HepG2 (cell line): ENCODE data around the gene STOML2. TPM values are rescaled to one million over a fixed set of nuclear protein-coding genes. Genes with fewer than 3 reads are reported as not detected.

ENCODE experiments used
- CEBPG ChIP-seq: IDR thresholded peaks from 2 replicates; pipeline ENCODE4 v1.6.1; 2016
- FOXJ3 ChIP-seq: sonication (generic); formaldehyde crosslinking; IDR thresholded peaks from 2 replicates; pipeline ENCODE4 v1.4.0; 2020; ENCODE audit warnings: missing genetic modification reagents, mild to moderate bottlenecking, borderline replicate concordance
- HOXD1 ChIP-seq: sonication (generic); formaldehyde crosslinking; IDR thresholded peaks from 2 replicates; pipeline ENCODE4 v1.5.0; 2020; ENCODE audit warnings: missing genetic modification reagents
- MTA1 ChIP-seq: sonication (generic); formaldehyde crosslinking; IDR thresholded peaks from 2 replicates; pipeline ENCODE4 v1.4.0; 2020; ENCODE audit warnings: missing genetic modification reagents, mild to moderate bottlenecking, borderline replicate concordance
- NBN ChIP-seq: fragments of 450-650 bp; conservative IDR thresholded peaks from 2 replicates; pipeline ENCODE4 v1.6.1; 2017
- NCOA5 ChIP-seq: sonication (generic); formaldehyde crosslinking; IDR thresholded peaks from 2 replicates; pipeline ENCODE4 v1.4.0; 2020; ENCODE audit warnings: missing genetic modification reagents
- NR2C2 ChIP-seq: sonication (generic); formaldehyde crosslinking; IDR thresholded peaks from 2 replicates; pipeline ENCODE4 v1.4.0; 2020; ENCODE audit warnings: missing genetic modification reagents, mild to moderate bottlenecking, moderate library complexity, borderline replicate concordance
- PAX8 ChIP-seq: sonication (generic); formaldehyde crosslinking; IDR thresholded peaks from 2 replicates; pipeline ENCODE4 v1.8.0; 2022; ENCODE audit warnings: mild to moderate bottlenecking, missing genetic modification reagents, borderline replicate concordance
- SOX5 ChIP-seq: IDR thresholded peaks from 2 replicates; pipeline ENCODE4 v1.6.1; 2016; ENCODE audit warnings: borderline replicate concordance
- STAG1 ChIP-seq: sonication (generic); formaldehyde crosslinking; IDR thresholded peaks from 2 replicates; pipeline ENCODE4 v1.4.0; 2020; ENCODE audit warnings: missing genetic modification reagents
- ZFX ChIP-seq: sonication (generic); formaldehyde crosslinking; IDR thresholded peaks from 2 replicates; pipeline ENCODE4 v1.4.0; 2020; ENCODE audit warnings: mild to moderate bottlenecking, low read depth, missing genetic modification reagents, moderate library complexity
- ZNF564 ChIP-seq: sonication (generic); formaldehyde crosslinking; IDR thresholded peaks from 2 replicates; pipeline ENCODE4 v1.8.1; 2023; ENCODE audit warnings: mild to moderate bottlenecking, missing genetic modification reagents
- ZNF772 ChIP-seq: sonication (generic); formaldehyde crosslinking; IDR thresholded peaks from 2 replicates; pipeline ENCODE4 v1.5.0; 2020; ENCODE audit warnings: mild to moderate bottlenecking, missing genetic modification reagents
- polyA plus RNA-seq, 8 experiments: library from polyadenylated mRNA; depleted of rRNA in 3 of 8; stranded (reverse) in 7 of 8; unstranded in 1 of 8; fragments of >200 nt; fragmentation: Illumina TruSeq in 4 of 8; extraction: Trizol in 4 of 8; gene quantifications; 2 replicates each; pipeline versions ENCODE4 v1.2.1 to v1.2.3, GENCODE V29; 2011 to 2016; ENCODE audit warnings: low read depth in 4 of 8, missing spikeins in 1 of 8, mixed read lengths in 1 of 8; ENCODE audit not compliant: insufficient read depth in 1 of 8
- total RNA-seq, 5 experiments: library from RNA; depleted of rRNA; stranded (reverse); fragments of >200 nt; fragmentation: Illumina TruSeq; extraction: Trizol; gene quantifications; 2 replicates each; pipeline ENCODE4 v1.2.3, GENCODE V29; 2016; ENCODE audit warnings: low read depth in 1 of 5
- TF ChIP-seq, protein P1 (sequence below): sonication (generic); formaldehyde crosslinking; IDR thresholded peaks from 2 replicates; pipeline ENCODE4 v1.9.0; 2022; ENCODE audit warnings: low read depth, missing genetic modification reagents
- TF ChIP-seq, protein P2 (sequence below): IDR thresholded peaks from 2 replicates; pipeline ENCODE4 v1.6.1; 2016; ENCODE audit warnings: low read depth, borderline replicate concordance
- TF ChIP-seq, protein P3 (sequence below): sonication (generic); formaldehyde crosslinking; IDR thresholded peaks from 2 replicates; pipeline ENCODE4; 2020; ENCODE audit warnings: missing genetic modification reagents, mild to moderate bottlenecking, borderline replicate concordance
- TF ChIP-seq, protein P4 (sequence below): sonication (generic); formaldehyde crosslinking; IDR thresholded peaks from 2 replicates; pipeline ENCODE4 v1.5.0; 2020; ENCODE audit warnings: missing genetic modification reagents, mild to moderate bottlenecking, borderline replicate concordance
- TF ChIP-seq, protein P5 (sequence below): sonication (generic); formaldehyde crosslinking; IDR thresholded peaks from 2 replicates; pipeline ENCODE4 v1.4.0; 2020; ENCODE audit warnings: missing genetic modification reagents
- TF ChIP-seq, protein P6 (sequence below): fragments of 450-650 bp; IDR thresholded peaks from 2 replicates; pipeline ENCODE4 v1.6.1; 2016

STOML2 gene
- total and polyA plus RNA-seq, 2 of the 13 experiments (the other 11 are each of a cell fraction or from before 2014, with no cell fraction given), result 245 to 250 TPM

DNA sequence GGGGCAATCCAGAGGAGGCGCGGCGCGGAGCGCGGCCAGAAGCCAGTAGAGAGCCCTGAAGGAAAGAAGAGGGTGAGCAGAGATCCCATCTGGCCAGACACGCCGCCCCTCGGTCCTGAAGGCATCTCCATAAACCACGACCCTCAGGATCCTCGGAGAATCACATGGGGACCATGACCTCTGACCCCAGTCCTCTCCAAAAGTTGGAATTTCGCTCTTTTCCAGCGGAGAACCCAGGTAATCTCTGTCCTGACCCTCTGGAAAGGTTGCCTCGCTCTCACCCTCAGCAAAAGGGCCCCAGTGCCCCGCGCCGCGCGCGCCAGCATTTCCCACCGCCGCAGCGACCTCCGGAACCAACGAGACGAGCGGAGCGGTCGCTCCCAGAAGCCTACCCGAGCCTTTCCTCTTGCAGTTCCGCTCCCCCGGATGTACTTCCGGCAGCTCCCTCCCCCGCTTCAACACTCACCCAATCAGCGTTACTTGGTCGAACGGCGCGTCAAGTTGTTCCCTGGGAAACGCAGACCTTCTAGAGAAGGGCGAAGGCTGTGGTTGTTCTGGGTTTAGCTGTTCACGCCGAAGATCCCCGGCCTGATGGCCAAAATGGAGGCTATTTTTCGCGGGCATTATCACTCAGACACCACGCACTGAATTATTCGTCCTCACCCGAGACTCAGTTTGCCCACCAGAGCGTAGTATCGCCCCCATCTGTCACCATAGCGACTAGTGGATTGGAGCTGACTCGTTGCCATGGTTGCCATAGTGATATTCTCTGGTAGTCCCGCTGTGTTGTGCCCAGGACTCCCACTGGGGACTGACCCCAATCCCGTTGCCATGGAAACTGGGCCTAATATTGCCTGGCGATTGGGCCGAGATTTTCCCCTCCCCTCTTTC is at the start of gene STOML2 (continued):
- TF ChIP-seq MTA1 (CRISPR knock-in tag) (no peak), PAX8 (no peak), NCOA5 (CRISPR knock-in tag) (no peak), ZNF564 (CRISPR knock-in tag) (peak; percentile 37; the same call in 1 of the 2 replicates), HOXD1 (CRISPR knock-in tag) (peak; percentile 91; the same call in 1 of the 2 replicates), STAG1 (no peak), ZNF772 (peak; percentile 92), NBN (no peak), FOXJ3 (peak; percentile 55; the same call in 1 of the 2 replicates), NR2C2 (CRISPR knock-in tag) (peak; percentile 98), SOX5 (CRISPR knock-in tag) (peak; percentile 71; the same call in 1 of the 2 replicates), ZFX (peak; percentile 85), CEBPG (CRISPR knock-in tag) (peak; percentile 27; the same call in 1 of the 2 replicates)
- TF ChIP-seq, protein P1, sequence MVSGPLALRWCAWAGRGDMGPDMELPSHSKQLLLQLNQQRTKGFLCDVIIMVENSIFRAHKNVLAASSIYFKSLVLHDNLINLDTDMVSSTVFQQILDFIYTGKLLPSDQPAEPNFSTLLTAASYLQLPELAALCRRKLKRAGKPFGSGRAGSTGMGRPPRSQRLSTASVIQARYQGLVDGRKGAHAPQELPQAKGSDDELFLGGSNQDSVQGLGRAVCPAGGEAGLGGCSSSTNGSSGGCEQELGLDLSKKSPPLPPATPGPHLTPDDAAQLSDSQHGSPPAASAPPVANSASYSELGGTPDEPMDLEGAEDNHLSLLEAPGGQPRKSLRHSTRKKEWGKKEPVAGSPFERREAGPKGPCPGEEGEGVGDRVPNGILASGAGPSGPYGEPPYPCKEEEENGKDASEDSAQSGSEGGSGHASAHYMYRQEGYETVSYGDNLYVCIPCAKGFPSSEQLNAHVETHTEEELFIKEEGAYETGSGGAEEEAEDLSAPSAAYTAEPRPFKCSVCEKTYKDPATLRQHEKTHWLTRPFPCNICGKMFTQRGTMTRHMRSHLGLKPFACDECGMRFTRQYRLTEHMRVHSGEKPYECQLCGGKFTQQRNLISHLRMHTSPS (CRISPR knock-in tag), result no peak
- TF ChIP-seq, protein P2, sequence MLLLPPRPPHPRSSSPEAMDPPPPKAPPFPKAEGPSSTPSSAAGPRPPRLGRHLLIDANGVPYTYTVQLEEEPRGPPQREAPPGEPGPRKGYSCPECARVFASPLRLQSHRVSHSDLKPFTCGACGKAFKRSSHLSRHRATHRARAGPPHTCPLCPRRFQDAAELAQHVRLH (CRISPR knock-in tag), result peak; percentile 68; the same call in 1 of the 2 replicates
- TF ChIP-seq, protein P3, sequence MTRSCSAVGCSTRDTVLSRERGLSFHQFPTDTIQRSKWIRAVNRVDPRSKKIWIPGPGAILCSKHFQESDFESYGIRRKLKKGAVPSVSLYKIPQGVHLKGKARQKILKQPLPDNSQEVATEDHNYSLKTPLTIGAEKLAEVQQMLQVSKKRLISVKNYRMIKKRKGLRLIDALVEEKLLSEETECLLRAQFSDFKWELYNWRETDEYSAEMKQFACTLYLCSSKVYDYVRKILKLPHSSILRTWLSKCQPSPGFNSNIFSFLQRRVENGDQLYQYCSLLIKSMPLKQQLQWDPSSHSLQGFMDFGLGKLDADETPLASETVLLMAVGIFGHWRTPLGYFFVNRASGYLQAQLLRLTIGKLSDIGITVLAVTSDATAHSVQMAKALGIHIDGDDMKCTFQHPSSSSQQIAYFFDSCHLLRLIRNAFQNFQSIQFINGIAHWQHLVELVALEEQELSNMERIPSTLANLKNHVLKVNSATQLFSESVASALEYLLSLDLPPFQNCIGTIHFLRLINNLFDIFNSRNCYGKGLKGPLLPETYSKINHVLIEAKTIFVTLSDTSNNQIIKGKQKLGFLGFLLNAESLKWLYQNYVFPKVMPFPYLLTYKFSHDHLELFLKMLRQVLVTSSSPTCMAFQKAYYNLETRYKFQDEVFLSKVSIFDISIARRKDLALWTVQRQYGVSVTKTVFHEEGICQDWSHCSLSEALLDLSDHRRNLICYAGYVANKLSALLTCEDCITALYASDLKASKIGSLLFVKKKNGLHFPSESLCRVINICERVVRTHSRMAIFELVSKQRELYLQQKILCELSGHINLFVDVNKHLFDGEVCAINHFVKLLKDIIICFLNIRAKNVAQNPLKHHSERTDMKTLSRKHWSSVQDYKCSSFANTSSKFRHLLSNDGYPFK (CRISPR knock-in tag), result peak; percentile 91
- TF ChIP-seq, protein P4, sequence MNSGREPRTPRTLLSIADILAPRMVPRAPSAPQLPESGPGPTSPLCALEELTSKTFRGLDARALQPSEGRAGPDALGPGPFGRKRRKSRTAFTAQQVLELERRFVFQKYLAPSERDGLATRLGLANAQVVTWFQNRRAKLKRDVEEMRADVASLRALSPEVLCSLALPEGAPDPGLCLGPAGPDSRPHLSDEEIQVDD (CRISPR knock-in tag), result no peak
- TF ChIP-seq, protein P5, sequence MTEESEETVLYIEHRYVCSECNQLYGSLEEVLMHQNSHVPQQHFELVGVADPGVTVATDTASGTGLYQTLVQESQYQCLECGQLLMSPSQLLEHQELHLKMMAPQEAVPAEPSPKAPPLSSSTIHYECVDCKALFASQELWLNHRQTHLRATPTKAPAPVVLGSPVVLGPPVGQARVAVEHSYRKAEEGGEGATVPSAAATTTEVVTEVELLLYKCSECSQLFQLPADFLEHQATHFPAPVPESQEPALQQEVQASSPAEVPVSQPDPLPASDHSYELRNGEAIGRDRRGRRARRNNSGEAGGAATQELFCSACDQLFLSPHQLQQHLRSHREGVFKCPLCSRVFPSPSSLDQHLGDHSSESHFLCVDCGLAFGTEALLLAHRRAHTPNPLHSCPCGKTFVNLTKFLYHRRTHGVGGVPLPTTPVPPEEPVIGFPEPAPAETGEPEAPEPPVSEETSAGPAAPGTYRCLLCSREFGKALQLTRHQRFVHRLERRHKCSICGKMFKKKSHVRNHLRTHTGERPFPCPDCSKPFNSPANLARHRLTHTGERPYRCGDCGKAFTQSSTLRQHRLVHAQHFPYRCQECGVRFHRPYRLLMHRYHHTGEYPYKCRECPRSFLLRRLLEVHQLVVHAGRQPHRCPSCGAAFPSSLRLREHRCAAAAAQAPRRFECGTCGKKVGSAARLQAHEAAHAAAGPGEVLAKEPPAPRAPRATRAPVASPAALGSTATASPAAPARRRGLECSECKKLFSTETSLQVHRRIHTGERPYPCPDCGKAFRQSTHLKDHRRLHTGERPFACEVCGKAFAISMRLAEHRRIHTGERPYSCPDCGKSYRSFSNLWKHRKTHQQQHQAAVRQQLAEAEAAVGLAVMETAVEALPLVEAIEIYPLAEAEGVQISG (CRISPR knock-in tag), result peak; percentile 99
- TF ChIP-seq, protein P6, sequence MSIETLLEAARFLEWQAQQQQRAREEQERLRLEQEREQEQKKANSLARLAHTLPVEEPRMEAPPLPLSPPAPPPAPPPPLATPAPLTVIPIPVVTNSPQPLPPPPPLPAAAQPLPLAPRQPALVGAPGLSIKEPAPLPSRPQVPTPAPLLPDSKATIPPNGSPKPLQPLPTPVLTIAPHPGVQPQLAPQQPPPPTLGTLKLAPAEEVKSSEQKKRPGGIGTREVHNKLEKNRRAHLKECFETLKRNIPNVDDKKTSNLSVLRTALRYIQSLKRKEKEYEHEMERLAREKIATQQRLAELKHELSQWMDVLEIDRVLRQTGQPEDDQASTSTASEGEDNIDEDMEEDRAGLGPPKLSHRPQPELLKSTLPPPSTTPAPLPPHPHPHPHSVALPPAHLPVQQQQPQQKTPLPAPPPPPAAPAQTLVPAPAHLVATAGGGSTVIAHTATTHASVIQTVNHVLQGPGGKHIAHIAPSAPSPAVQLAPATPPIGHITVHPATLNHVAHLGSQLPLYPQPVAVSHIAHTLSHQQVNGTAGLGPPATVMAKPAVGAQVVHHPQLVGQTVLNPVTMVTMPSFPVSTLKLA, result peak; percentile 39; the same call in 1 of the 2 replicates
